OCI-LY7 (cell line): ENCODE results near the gene RFC3. TPM values are rescaled to one million over a fixed set of nuclear protein-coding genes. Genes with fewer than 3 reads are reported as not detected.
"Not testable (repeated sequence)": the region's sequence is repeated elsewhere in the genome, so short reads cannot be mapped to it uniquely, and the experiment has no call there.

Experiments
- BruUV-seq: library from RNA; stranded (reverse); fragments of 400-500 nt; replicated peaks from 2 replicates; lab custom pipeline; 2021; lab: Mats Ljungman, UMichigan
- CTCF ChIA-PET: fragments of 300-600 bp; sonication (Branson Sonifier 250); formaldehyde crosslinking; loops from one replicate; lab custom pipeline; 2022; ENCODE audit warnings: antibody characterized with exemption; ENCODE audit not compliant: unreplicated experiment; lab: Charles Lee
- POLR2A ChIA-PET: fragments of 300-600 bp; sonication (Branson Sonifier 250); formaldehyde crosslinking; loops from one replicate; lab custom pipeline; 2022; ENCODE audit warnings: antibody characterized with exemption; lab: Charles Lee
- DNase-seq: peaks from one replicate; pipeline ENCODE4 v3.0.0-alpha.2; 2015; ENCODE audit warnings: low spot score
- H2AFZ ChIP-seq: fragments of 200-600 bp; sonication (generic), shearing (Covaris generic); 2 replicates; pipeline ENCODE4 v1.6.1; 2014; ENCODE audit warnings: mild to moderate bottlenecking, antibody characterized with exemption, low read length, moderate library complexity
- H3K27ac ChIP-seq: fragments of 200-600 bp; sonication (generic); 2 replicates; pipeline ENCODE4 v1.5.1; 2014; ENCODE audit warnings: mixed run types, low read depth, mild to moderate bottlenecking, moderate library complexity, low read length, inconsistent platforms; ENCODE audit not compliant: poor library complexity, severe bottlenecking
- H3K36me3 ChIP-seq: fragments of 200-600 bp; sonication (generic); 2 replicates; pipeline ENCODE4 v1.6.1; 2014; ENCODE audit warnings: mild to moderate bottlenecking, antibody characterized with exemption, low read length, moderate library complexity, mixed read lengths; ENCODE audit not compliant: insufficient read depth
- H3K4me1 ChIP-seq: fragments of 200-600 bp; sonication (generic); 2 replicates; pipeline ENCODE4 v1.5.1; 2014; ENCODE audit warnings: mild to moderate bottlenecking, low read length; ENCODE audit not compliant: insufficient read depth, poor library complexity, severe bottlenecking
- H3K4me2 ChIP-seq: fragments of 200-600 bp; sonication (generic); 2 replicates; pipeline ENCODE4 v1.6.1; 2014; ENCODE audit warnings: mild to moderate bottlenecking, low read length
- H3K4me3 ChIP-seq: fragments of 200-600 bp; sonication (generic); 2 replicates; pipeline ENCODE4 v1.5.1; 2014; ENCODE audit warnings: mild to moderate bottlenecking, low read depth, low read length; ENCODE audit not compliant: poor library complexity, severe bottlenecking
- H3K79me2 ChIP-seq: fragments of 200-600 bp; sonication (generic); 2 replicates; pipeline ENCODE4 v1.6.1; 2016; ENCODE audit warnings: low read depth, mild to moderate bottlenecking, low read length, moderate library complexity, mixed read lengths; ENCODE audit not compliant: insufficient read depth
- H3K9me2 ChIP-seq: fragments of 200-600 bp; sonication (generic); 2 replicates; pipeline ENCODE4 v1.6.1; 2016; ENCODE audit warnings: mild to moderate bottlenecking, low read length, mixed read lengths; ENCODE audit not compliant: insufficient read depth
- H3K9me3 ChIP-seq: fragments of 200-600 bp; sonication (generic); 2 replicates; pipeline ENCODE4 v1.6.1; 2014; ENCODE audit warnings: mild to moderate bottlenecking, mixed run types, low read length, mixed read lengths
- H4K20me1 ChIP-seq: fragments of 200-600 bp; sonication (generic); 2 replicates; pipeline ENCODE4 v1.6.1; 2014; ENCODE audit warnings: mild to moderate bottlenecking, antibody characterized with exemption, low read length, moderate library complexity, mixed read lengths; ENCODE audit not compliant: insufficient read depth
- EZH2phosphoT487 ChIP-seq: fragments of 200-600 bp; sonication (generic); IDR thresholded peaks from 2 replicates; pipeline ENCODE4 v1.6.1; 2018; ENCODE audit warnings: low read depth, borderline replicate concordance, mild to moderate bottlenecking, mixed run types, antibody characterized with exemption, low read length, moderate library complexity, mixed read lengths
- intact Hi-C: fragments of 100-400 bp; cut with micrococcal nuclease; formaldehyde crosslinking; loops from one replicate; pipeline ENCODE4 v1.10.0; 2022; ENCODE audit not compliant: unreplicated experiment
- total RNA-seq, 2 experiments: library from RNA; depleted of rRNA in 1 of 2; stranded (reverse); fragments of >200 nt in 1 of 2; shearing (Covaris generic) in 1 of 2; gene quantifications; 2 replicates each; pipeline ENCODE4 v1.2.3, GENCODE V29; 2014 to 2022
- TF ChIP-seq, protein P1 (sequence below): fragments of 200-600 bp; sonication (generic); conservative IDR thresholded peaks from 2 replicates; pipeline ENCODE4 v1.5.1; 2014; ENCODE audit warnings: mild to moderate bottlenecking, antibody characterized with exemption, low read length, moderate library complexity, mixed read lengths

Gene RFC3
- total RNA-seq, 2 experiments from 2014 or later: 108 to 118 TPM

- Histone ChIP-seq H3K79me2 (no peaks in the 10 kb centered on the region), H3K4me1 (peaks cover 56% of the 10 kb centered on the region), H3K9me2 (no peaks in the 10 kb centered on the region), H3K36me3 (peaks cover 6% of the 10 kb centered on the region; the same call in 1 of the 2 replicates), H2AFZ (peak overlapping the region; percentile 95; the same call in 1 of the 2 replicates), H4K20me1 (no peaks in the 10 kb centered on the region), H3K4me2 (peak overlapping the region; percentile 43), H3K9me3 (peaks cover 32% of the 10 kb centered on the region; the same call in 1 of the 2 replicates), H3K27ac (peak overlapping the region; percentile 43), H3K4me3 (no peak overlapping the region)
- intact Hi-C loops: loop anchor here (1.0 to 10.0 kb wide), 2 partner anchors 194 to 277 kb away; no protein-coding TSS in a partner anchor
- ChIA-PET CTCF (interaction anchor here (1.0 to 1.5 kb wide), 5 partner anchors 9 to 276 kb away, joined by 3 to 9 read pairs (median 3); no protein-coding TSS in a partner anchor), POLR2A (interaction anchor here (0.6 to 4.2 kb wide), 13 partner anchors 9 to 277 kb away, joined by 3 to 46 read pairs (median 4); partner anchors contain the start of gene RFC3)
- no peak for TF ChIP-seq EZH2phosphoT487
- TF ChIP-seq, protein P1, sequence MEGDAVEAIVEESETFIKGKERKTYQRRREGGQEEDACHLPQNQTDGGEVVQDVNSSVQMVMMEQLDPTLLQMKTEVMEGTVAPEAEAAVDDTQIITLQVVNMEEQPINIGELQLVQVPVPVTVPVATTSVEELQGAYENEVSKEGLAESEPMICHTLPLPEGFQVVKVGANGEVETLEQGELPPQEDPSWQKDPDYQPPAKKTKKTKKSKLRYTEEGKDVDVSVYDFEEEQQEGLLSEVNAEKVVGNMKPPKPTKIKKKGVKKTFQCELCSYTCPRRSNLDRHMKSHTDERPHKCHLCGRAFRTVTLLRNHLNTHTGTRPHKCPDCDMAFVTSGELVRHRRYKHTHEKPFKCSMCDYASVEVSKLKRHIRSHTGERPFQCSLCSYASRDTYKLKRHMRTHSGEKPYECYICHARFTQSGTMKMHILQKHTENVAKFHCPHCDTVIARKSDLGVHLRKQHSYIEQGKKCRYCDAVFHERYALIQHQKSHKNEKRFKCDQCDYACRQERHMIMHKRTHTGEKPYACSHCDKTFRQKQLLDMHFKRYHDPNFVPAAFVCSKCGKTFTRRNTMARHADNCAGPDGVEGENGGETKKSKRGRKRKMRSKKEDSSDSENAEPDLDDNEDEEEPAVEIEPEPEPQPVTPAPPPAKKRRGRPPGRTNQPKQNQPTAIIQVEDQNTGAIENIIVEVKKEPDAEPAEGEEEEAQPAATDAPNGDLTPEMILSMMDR: no peak
- BruUV-seq: no TSS peak
- no peak for DNase-seq
These were observed 17.2 kb upstream of the RFC3 start for GRCh38 chr13:33800646-33801186.

DNA sequence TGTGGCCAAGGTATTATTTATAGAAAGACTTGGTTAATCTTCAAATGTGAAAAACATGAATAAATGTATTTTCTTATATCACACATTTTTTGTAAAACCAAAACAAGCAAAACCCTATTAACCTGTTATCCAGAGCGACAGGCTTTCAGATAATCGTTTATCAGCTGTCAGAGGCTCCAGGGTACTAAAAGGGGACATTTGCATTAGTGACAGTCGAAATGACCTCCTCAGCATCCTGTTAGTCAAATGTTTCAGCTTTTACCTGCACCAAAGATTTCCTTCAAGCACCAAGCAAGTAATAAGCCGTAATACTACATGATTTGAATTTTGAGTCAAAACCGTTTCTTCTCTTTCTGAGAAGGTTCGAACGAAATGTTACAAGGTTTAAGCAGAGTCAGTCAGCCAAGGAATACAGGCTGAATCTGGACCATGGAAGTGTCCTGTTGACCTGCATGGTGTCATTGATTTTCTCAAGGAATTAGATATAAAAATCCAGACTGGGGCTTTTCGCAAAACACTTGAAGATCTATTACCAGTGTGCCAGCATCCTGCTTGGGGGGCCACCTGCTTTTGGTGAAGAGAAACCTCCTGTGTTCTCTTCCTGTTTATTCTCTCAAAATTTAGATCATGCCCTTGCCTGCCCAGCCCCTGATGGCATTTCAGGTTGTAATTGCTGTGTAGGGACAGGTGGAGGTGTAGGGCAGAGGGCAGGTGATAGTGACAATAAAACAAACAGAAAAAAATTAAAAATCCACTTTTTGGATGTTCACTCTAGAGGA lies 11.3 kb upstream of the RFC3 start:
- peaks cover 6% of the 10 kb centered on the region; the same call in 1 of the 2 replicates for H3K36me3 ChIP-seq
- H3K4me1 ChIP-seq: peaks cover 46% of the 10 kb centered on the region
- intact Hi-C loops: loop anchor here (1.0 to 10.0 kb wide), 3 partner anchors 11 to 188 kb away; no protein-coding TSS in a partner anchor
- H3K9me3 ChIP-seq: peaks cover 21% of the 10 kb centered on the region; the same call in 1 of the 2 replicates
- peak overlapping the region; percentile 81 for H3K4me2 ChIP-seq
- BruUV-seq: TSS peak; percentile 94
- ChIA-PET POLR2A (interaction anchor here (0.8 to 4.2 kb wide), 6 partner anchors 9 to 78 kb away, joined by 3 to 30 read pairs (median 4); partner anchors contain the start of gene RFC3), CTCF (no interaction called here)
- no peak for TF ChIP-seq EZH2phosphoT487
- TF ChIP-seq, protein P1: 0 out of 2 replicates have a peak, but pooled peaks have one; percentile 19
- H3K4me3 ChIP-seq: peak overlapping the region; percentile 60
- H4K20me1 ChIP-seq: no peaks in the 10 kb centered on the region
- H3K27ac ChIP-seq: peak overlapping the region; percentile 90
- DNase-seq: peak; percentile 79
- peak overlapping the region; percentile 79 for H2AFZ ChIP-seq
- no peaks in the 10 kb centered on the region for H3K79me2 ChIP-seq
- H3K9me2 ChIP-seq: no peaks in the 10 kb centered on the region

- CTCF ChIA-PET, intact Hi-C loops: not testable (repeated sequence)
These were observed 5.1 kb upstream of the RFC3 start for GRCh38 chr13:33812829-33813228.

More at GRCh38 chr13:33812829-33813228, 5.1 kb upstream of the RFC3 start:
- H3K4me2 ChIP-seq, H3K9me3 ChIP-seq, H3K4me3 ChIP-seq, H4K20me1 ChIP-seq, DNase-seq, H3K79me2 ChIP-seq, H3K9me2 ChIP-seq, H3K27ac ChIP-seq, H3K36me3 ChIP-seq, BruUV-seq: not testable (repeated sequence)
- Histone ChIP-seq H2AFZ (peak overlapping the region; percentile 77), H3K4me1 (peaks cover 28% of the 10 kb centered on the region)
- POLR2A ChIA-PET: interaction anchor here (0.7 kb wide), 2 partner anchors 51 to 564 kb away, joined by 3 to 5 read pairs; no protein-coding TSS in a partner anchor
